OCI-LY7 (cell line): ENCODE data around the gene RTCA.

Source experiments
- CTCF ChIP-seq: fragments of 200-600 bp; sonication (generic); conservative IDR thresholded peaks from 2 replicates; pipeline ENCODE4 v1.5.1; 2014; ENCODE audit warnings: mild to moderate bottlenecking, antibody characterized with exemption, low read length, moderate library complexity, mixed read lengths
- EZH2phosphoT487 ChIP-seq: fragments of 200-600 bp; sonication (generic); IDR thresholded peaks from 2 replicates; pipeline ENCODE4 v1.6.1; 2018; ENCODE audit warnings: low read depth, borderline replicate concordance, mild to moderate bottlenecking, mixed run types, antibody characterized with exemption, low read length, moderate library complexity, mixed read lengths

GRCh38 chr1:100321506-100321905 is 55.5 kb downstream of the RTCA start:
- TF ChIP-seq CTCF, result no peak
- TF ChIP-seq EZH2phosphoT487, result no peak
